Brain microvascular endothelial cell (primary cell): ENCODE results near the gene RIOK2.
"Not testable (repeated sequence)": the region's sequence is repeated elsewhere in the genome, so short reads cannot be mapped to it uniquely, and the experiment has no call there.

Experiments
- DNase-seq: peaks from one replicate; pipeline ENCODE4 v3.0.0-alpha.2; 2020
- H3K27ac ChIP-seq: fragments of 250-450 bp; sonication (Bioruptor Pico); 2 replicates; pipeline ENCODE4 v1.5.1; 2020; ENCODE audit warnings: mild to moderate bottlenecking, moderate library complexity
- H3K27me3 ChIP-seq: fragments of 250-450 bp; sonication (Bioruptor Pico); replicated peaks from 2 replicates; pipeline ENCODE4 v1.5.1; 2020; ENCODE audit warnings: mild to moderate bottlenecking
- H3K36me3 ChIP-seq: fragments of 250-450 bp; sonication (Bioruptor Pico); replicated peaks from 2 replicates; pipeline ENCODE4 v1.5.1; 2020; ENCODE audit warnings: mild to moderate bottlenecking
- H3K4me3 ChIP-seq: 2 replicates; pipeline ENCODE4 v1.5.1; 2011; ENCODE audit warnings: low read depth, mild to moderate bottlenecking, control low read depth, low read length, moderate library complexity
- CTCF ChIP-seq: IDR thresholded peaks from 2 replicates; pipeline ENCODE4 v1.5.1; 2011; ENCODE audit warnings: low read depth, mild to moderate bottlenecking, moderate library complexity, low read length, control low read depth, inconsistent platforms; ENCODE audit errors: missing control alignments
- in situ Hi-C: cut with HindIII; loops from 2 replicates; pipeline ENCODE4 v1.10.0; 2017; ENCODE audit warnings: low sequenced_read_pairs, low pct_ligation_motif_present

Gene RIOK2

GRCh38 chr5:97181856-97182545 is 1.0 kb downstream of the RIOK2 start:
- no peak for DNase-seq
- Histone ChIP-seq H3K27me3 (no peaks in the 10 kb centered on the region), H3K36me3 (peaks cover 15% of the 10 kb centered on the region), H3K27ac (peak overlapping the region; percentile 94), H3K4me3 (peak overlapping the region; percentile 98)
- in situ Hi-C loops: no loop called here
- no peak for TF ChIP-seq CTCF

DNA sequence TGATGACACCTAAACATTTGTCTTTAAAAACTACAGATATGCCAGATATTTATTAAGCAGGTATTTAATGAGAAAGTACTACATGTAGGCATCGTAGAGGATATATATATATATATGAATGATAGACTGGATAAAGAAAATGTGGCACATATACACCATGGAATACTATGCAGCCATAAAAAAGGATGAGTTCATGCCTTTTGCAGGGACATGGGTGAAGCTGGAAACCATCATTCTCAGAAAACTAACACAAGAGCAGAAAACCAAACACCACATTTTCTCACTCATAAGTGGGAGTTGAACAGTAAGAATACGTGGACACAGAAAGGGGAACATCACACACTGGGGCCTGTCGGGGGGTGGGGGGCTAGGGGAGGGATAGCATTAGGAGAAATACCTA is 3.6 kb downstream of the RIOK2 start:
- H3K27ac ChIP-seq, DNase-seq, H3K4me3 ChIP-seq, in situ Hi-C loops, H3K27me3 ChIP-seq: not testable (repeated sequence)
- H3K36me3 ChIP-seq: peaks cover 37% of the 10 kb centered on the region

DNA sequence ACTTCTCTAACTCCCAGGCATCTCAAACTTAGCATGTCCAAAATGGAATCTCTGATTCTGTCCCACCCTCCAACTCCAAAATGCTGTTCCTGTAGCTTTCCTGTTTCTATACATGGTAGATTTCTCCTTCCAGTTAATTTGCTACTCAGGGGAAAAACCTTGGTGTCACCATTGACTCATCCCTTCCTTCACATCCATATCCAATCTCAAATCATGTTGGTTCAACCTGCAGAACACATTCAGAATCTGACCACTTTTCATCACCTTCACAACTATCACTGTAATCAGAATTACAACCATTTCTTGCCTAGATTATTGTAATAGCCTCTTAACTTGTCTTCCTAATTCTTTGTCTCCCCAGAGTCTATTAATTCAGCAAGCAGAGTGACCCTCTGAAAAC is 10.8 kb downstream of the RIOK2 start:
- in situ Hi-C loops: no loop called here
- H3K27ac ChIP-seq: no peak overlapping the region
- no peak overlapping the region for H3K4me3 ChIP-seq
- TF ChIP-seq CTCF: no peak
- peaks cover 72% of the 10 kb centered on the region for H3K36me3 ChIP-seq
- DNase-seq: no peak
- no peaks in the 10 kb centered on the region for H3K27me3 ChIP-seq

- in situ Hi-C loops: no loop called here
- DNase-seq: no peak
- Histone ChIP-seq H3K27me3 (no peaks in the 10 kb centered on the region), H3K27ac (no peak overlapping the region), H3K4me3 (no peak overlapping the region), H3K36me3 (peaks cover 72% of the 10 kb centered on the region)
- no peak for TF ChIP-seq CTCF
Observed at GRCh38 chr5:97171703-97172102, 11.3 kb downstream of the RIOK2 start.

DNA sequence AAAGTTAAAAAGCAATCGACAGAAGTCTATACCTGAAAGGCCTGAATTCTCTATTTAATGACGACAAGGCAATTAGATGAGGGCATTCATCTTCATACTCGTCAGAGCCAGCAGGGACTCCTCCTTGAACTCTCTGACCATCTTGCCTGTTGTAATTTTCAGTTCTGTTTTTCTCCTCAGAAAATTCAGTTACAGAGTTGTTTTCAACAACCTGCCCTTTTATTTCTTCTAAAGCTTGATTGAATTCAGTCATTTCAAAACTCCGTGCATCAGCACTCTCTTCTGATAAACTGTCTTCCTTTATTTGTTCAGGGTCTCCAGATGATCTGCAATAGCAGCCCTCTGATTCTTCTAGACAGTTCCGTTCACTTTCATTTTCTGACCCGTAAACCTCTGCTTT is 15.6 kb downstream of the RIOK2 start:
- no peak for DNase-seq
- TF ChIP-seq CTCF: no peak
- Histone ChIP-seq H3K27ac (no peak overlapping the region), H3K36me3 (peaks cover 56% of the 10 kb centered on the region), H3K4me3 (no peak overlapping the region), H3K27me3 (no peaks in the 10 kb centered on the region)
- in situ Hi-C loops: no loop called here

DNA sequence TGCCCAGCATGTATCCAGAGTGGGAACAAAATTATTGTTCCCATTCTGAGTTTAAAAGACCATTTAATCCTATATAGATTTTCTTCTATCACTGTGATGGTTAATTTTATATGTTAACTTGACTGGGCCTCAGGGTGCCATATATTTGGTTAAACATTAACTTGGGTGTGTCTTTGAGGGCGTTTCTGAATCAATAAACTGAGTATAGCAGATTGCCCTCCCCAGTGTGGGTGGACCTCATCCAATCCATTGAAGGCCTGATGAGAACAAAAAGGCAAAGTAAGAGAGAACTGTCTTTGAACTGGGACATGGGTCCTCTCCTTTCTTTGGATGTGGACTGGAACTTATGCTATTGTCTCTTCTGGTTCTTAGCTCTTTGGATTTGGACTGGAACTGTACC is 17.3 kb downstream of the RIOK2 start:
- Histone ChIP-seq H3K36me3 (peaks cover 51% of the 10 kb centered on the region), H3K27ac (no peak overlapping the region), H3K4me3 (no peak overlapping the region), H3K27me3 (no peaks in the 10 kb centered on the region)
- TF ChIP-seq CTCF: no peak
- in situ Hi-C loops: no loop called here
- no peak for DNase-seq
